Tibial artery (tissue), 4 donors: ENCODE measurements around the gene C1QBP.
A peak's percentile ranks its signal among the peaks of the same experiment; 100 is the strongest.

Experiments
- DNase-seq, 2 donors: peaks; one replicate each; pipeline ENCODE4 v3.0.0-alpha.2; 2019
- H3K27ac ChIP-seq, 2 donors: fragments of 200-600 bp; sonication (generic) in 1 of 2; 1 replicate in 1 of 2; 2 replicates in 1 of 2; pipeline ENCODE4 v1.5.1; 2018 to 2019; ENCODE audit warnings: mild to moderate bottlenecking in 1 of 2
- H3K27me3 ChIP-seq, 2 donors: fragments of 200-600 bp; sonication (generic) in 1 of 2; one replicate each; pipeline versions ENCODE4 v1.5.1 to v1.6.0; 2016 to 2019
- H3K36me3 ChIP-seq, 3 donors: fragments of 200-600 bp; sonication (generic) in 2 of 3; one replicate each; pipeline ENCODE4 v1.5.1; 2016 to 2019; ENCODE audit warnings: mild to moderate bottlenecking in 2 of 3
- H3K4me1 ChIP-seq, 4 donors: fragments of 200-600 bp; sonication (generic) in 2 of 4; 1 replicate in 3 of 4; 2 replicates in 1 of 4; pipeline ENCODE4 v1.5.1; 2016 to 2019
- H3K4me3 ChIP-seq, 2 donors: fragments of 200-600 bp; sonication (generic) in 1 of 2; 1 replicate in 1 of 2; 2 replicates in 1 of 2; pipeline ENCODE4 v1.5.1; 2018 to 2019; ENCODE audit warnings: mild to moderate bottlenecking in 2 of 2
- H3K9me3 ChIP-seq, 3 donors: fragments of 200-600 bp; sonication (generic) in 1 of 3; one replicate each; pipeline ENCODE4 v1.5.1; 2016 to 2019
- CTCF ChIP-seq, 2 experiments: fragments of 200-600 bp in 1 of 2; fragments of 450-650 bp in 1 of 2; IDR thresholded peaks; one replicate each; pipeline ENCODE4 v1.5.1; 2017 to 2019; ENCODE audit warnings: antibody characterized with exemption in 2 of 2, mild to moderate bottlenecking in 1 of 2, moderate library complexity in 1 of 2
- intact Hi-C: fragments of 100-400 bp; cut with DNase I; formaldehyde crosslinking; loops from one replicate; pipeline ENCODE4 v1.15.0; 2023; ENCODE audit warnings: low total_unique reads

Gene C1QBP

GRCh38 chr17:5481451-5481850 lies 42.5 kb upstream of the C1QBP start:
- Histone ChIP-seq H3K4me1 (peaks cover 0 to 23% (median 19%) of the 10 kb centered on the region in 4 donors), H3K27ac (no peak overlapping the region), H3K4me3 (no peak overlapping the region), H3K27me3 (no peaks in the 10 kb centered on the region), H3K36me3 (peaks cover 65 to 76% (median 70%) of the 10 kb centered on the region in 3 donors), H3K9me3 (no peaks in the 10 kb centered on the region)
- no peak for DNase-seq
- intact Hi-C loops, result no loop called here
- TF ChIP-seq CTCF (IDR thresholded peaks at IDR 0.05), result no peak

- H3K4me1 ChIP-seq, result peaks cover 0 to 23% (median 19%) of the 10 kb centered on the region in 4 donors
- intact Hi-C loops, result no loop called here
- no peak for TF ChIP-seq CTCF (IDR thresholded peaks at IDR 0.05)
- no peak overlapping the region for H3K27ac ChIP-seq
- no peaks in the 10 kb centered on the region for H3K9me3 ChIP-seq
- DNase-seq, result no peak
- no peak overlapping the region for H3K4me3 ChIP-seq
- no peaks in the 10 kb centered on the region for H3K27me3 ChIP-seq
- H3K36me3 ChIP-seq, result peaks cover 65 to 80% (median 74%) of the 10 kb centered on the region in 3 donors
Measured at GRCh38 chr17:5480962-5481361, 42.0 kb upstream of the C1QBP start.

GRCh38 chr17:5478992-5479391 lies 40.0 kb upstream of the C1QBP start:
- Histone ChIP-seq H3K4me3 (no peak overlapping the region), H3K36me3 (peaks cover 83 to 90% (median 88%) of the 10 kb centered on the region in 3 donors), H3K9me3 (no peaks in the 10 kb centered on the region), H3K27ac (no peak overlapping the region), H3K4me1 (peaks cover 0 to 6% (median 3%) of the 10 kb centered on the region in 4 donors), H3K27me3 (no peaks in the 10 kb centered on the region)
- intact Hi-C loops, result no loop called here
- DNase-seq, result no peak
- TF ChIP-seq CTCF (IDR thresholded peaks at IDR 0.05), result no peak

- no peaks in the 10 kb centered on the region for H3K9me3 ChIP-seq
- no peak for DNase-seq
- H3K36me3 ChIP-seq, result peaks cover 54 to 70% (median 67%) of the 10 kb centered on the region in 3 donors
- no peak for TF ChIP-seq CTCF (IDR thresholded peaks at IDR 0.05)
- no peak overlapping the region for H3K27ac ChIP-seq
- intact Hi-C loops, result no loop called here
- H3K4me1 ChIP-seq, result peaks cover 0 to 6% (median 4%) of the 10 kb centered on the region in 4 donors
- no peaks in the 10 kb centered on the region for H3K27me3 ChIP-seq
- H3K4me3 ChIP-seq, result no peak overlapping the region
Measured at GRCh38 chr17:5473906-5474305, 35.0 kb upstream of the C1QBP start.

- Histone ChIP-seq H3K4me1 (peaks cover 0 to 15% (median 11%) of the 10 kb centered on the region in 4 donors), H3K4me3 (no peak overlapping the region), H3K27ac (no peak overlapping the region), H3K36me3 (peaks cover 40 to 56% (median 53%) of the 10 kb centered on the region in 3 donors), H3K9me3 (no peaks in the 10 kb centered on the region), H3K27me3 (no peaks in the 10 kb centered on the region)
- intact Hi-C loops, result no loop called here
- no peak for TF ChIP-seq CTCF (IDR thresholded peaks at IDR 0.05)
- DNase-seq, result no peak
Measured at GRCh38 chr17:5472511-5472910, 33.6 kb upstream of the C1QBP start.

- Histone ChIP-seq H3K36me3 (peaks cover 3 to 18% (median 14%) of the 10 kb centered on the region in 3 donors), H3K27ac (peak overlapping the region; percentile 77 to 83), H3K4me1 (peaks cover 0 to 22% (median 20%) of the 10 kb centered on the region in 4 donors), H3K4me3 (peak overlapping the region; percentile 73 to 80), H3K27me3 (no peaks in the 10 kb centered on the region), H3K9me3 (no peaks in the 10 kb centered on the region)
- no peak for TF ChIP-seq CTCF (IDR thresholded peaks at IDR 0.05)
- intact Hi-C loops, result no loop called here
- DNase-seq, result no peak
Measured at GRCh38 chr17:5468075-5468473, 29.1 kb upstream of the C1QBP start.
